RWPE2 (cell line): Measurements from ENCODE around the gene CCDC106.

Source experiments
- ATAC-seq: fragments of 200-7000 bp; cut with Tn5 transposase; 3 replicates; pipeline ENCODE4 v1.9.1; 2021; ENCODE audit warnings: low read depth
- DNase-seq: peaks from one replicate; pipeline ENCODE4 v3.0.0-alpha.2; 2020; ENCODE audit warnings: low spot score
- H3K27ac ChIP-seq: fragments of 450-650 bp; 2 replicates; pipeline ENCODE4 v1.5.1; 2017; ENCODE audit warnings: mild to moderate bottlenecking; ENCODE audit not compliant: poor library complexity, severe bottlenecking
- H3K27me3 ChIP-seq: fragments of 250-450 bp; sonication (Bioruptor Pico); 2 replicates; pipeline ENCODE4 v1.5.1; 2021; ENCODE audit warnings: mild to moderate bottlenecking, moderate library complexity; ENCODE audit not compliant: insufficient read depth, poor library complexity, severe bottlenecking
- H3K36me3 ChIP-seq: fragments of 250-450 bp; sonication (Bioruptor Pico); 2 replicates; pipeline ENCODE4 v1.5.1; 2020; ENCODE audit warnings: low read depth, mild to moderate bottlenecking, moderate library complexity
- H3K4me1 ChIP-seq: fragments of 250-450 bp; sonication (Bioruptor Pico); 2 replicates; pipeline ENCODE4 v1.5.1; 2021; ENCODE audit warnings: mild to moderate bottlenecking, moderate library complexity; ENCODE audit not compliant: insufficient read depth, poor library complexity, severe bottlenecking
- H3K4me3 ChIP-seq: fragments of 250-450 bp; sonication (Bioruptor Pico); 2 replicates; pipeline ENCODE4 v1.5.1; 2021; ENCODE audit warnings: mild to moderate bottlenecking, moderate library complexity; ENCODE audit not compliant: severe bottlenecking
- H3K9me3 ChIP-seq: fragments of 250-450 bp; sonication (Bioruptor Pico); 2 replicates; pipeline ENCODE4 v1.5.1; 2021; ENCODE audit warnings: mild to moderate bottlenecking, moderate library complexity; ENCODE audit not compliant: severe bottlenecking
- CTCF ChIP-seq: fragments of 450-650 bp; IDR thresholded peaks from one replicate; pipeline ENCODE4 v1.5.1; 2017; ENCODE audit warnings: mild to moderate bottlenecking, moderate library complexity; ENCODE audit not compliant: poor library complexity, severe bottlenecking

Gene CCDC106

GRCh38 chr19:55613930-55614710, 33.9 kb upstream of the CCDC106 start:
- H3K36me3 ChIP-seq = peaks cover 32% of the 10 kb centered on the region
- TF ChIP-seq CTCF = no peak
- no peak overlapping the region for H3K27ac ChIP-seq
- no peaks in the 10 kb centered on the region for H3K27me3 ChIP-seq
- DNase-seq = no peak
- ATAC-seq = no peak
- no peaks in the 10 kb centered on the region for H3K9me3 ChIP-seq
- no peaks in the 10 kb centered on the region for H3K4me1 ChIP-seq
- no peak overlapping the region for H3K4me3 ChIP-seq

- peaks cover 24% of the 10 kb centered on the region for H3K36me3 ChIP-seq
- no peak overlapping the region for H3K4me3 ChIP-seq
- H3K9me3 ChIP-seq = no peaks in the 10 kb centered on the region
- H3K27ac ChIP-seq = no peak overlapping the region
- ATAC-seq = no peak
- H3K27me3 ChIP-seq = no peaks in the 10 kb centered on the region
- TF ChIP-seq CTCF = no peak
- no peaks in the 10 kb centered on the region for H3K4me1 ChIP-seq
- DNase-seq = no peak
These were observed 33.1 kb upstream of the CCDC106 start for GRCh38 chr19:55614711-55615542.

- Histone ChIP-seq H3K27ac (no peak overlapping the region), H3K27me3 (no peaks in the 10 kb centered on the region), H3K4me1 (no peaks in the 10 kb centered on the region), H3K9me3 (no peaks in the 10 kb centered on the region), H3K4me3 (no peak overlapping the region), H3K36me3 (peaks cover 17% of the 10 kb centered on the region)
- DNase-seq (no peak), ATAC-seq (no peak)
- TF ChIP-seq CTCF = no peak
These were observed 32.2 kb upstream of the CCDC106 start for GRCh38 chr19:55615543-55616394.

- Histone ChIP-seq H3K27me3 (no peaks in the 10 kb centered on the region), H3K4me1 (no peaks in the 10 kb centered on the region), H3K36me3 (peaks cover 17% of the 10 kb centered on the region), H3K4me3 (no peak overlapping the region), H3K9me3 (no peaks in the 10 kb centered on the region), H3K27ac (no peak overlapping the region)
- no peak for TF ChIP-seq CTCF
- DNase-seq (no peak), ATAC-seq (no peak)
These were observed 31.6 kb upstream of the CCDC106 start for GRCh38 chr19:55616395-55616875.
